ENCODE measurements around the gene CFAP298. TPM values are rescaled to one million over a fixed set of nuclear protein-coding genes. Genes with fewer than 3 reads are reported as not detected.
A peak's percentile ranks its signal among the peaks of the same experiment; 100 is the strongest.
"Not testable (repeated sequence)": the region's sequence is repeated elsewhere in the genome, so short reads cannot be mapped to it uniquely, and the experiment has no call there.

The CFAP298 gene, protein sequence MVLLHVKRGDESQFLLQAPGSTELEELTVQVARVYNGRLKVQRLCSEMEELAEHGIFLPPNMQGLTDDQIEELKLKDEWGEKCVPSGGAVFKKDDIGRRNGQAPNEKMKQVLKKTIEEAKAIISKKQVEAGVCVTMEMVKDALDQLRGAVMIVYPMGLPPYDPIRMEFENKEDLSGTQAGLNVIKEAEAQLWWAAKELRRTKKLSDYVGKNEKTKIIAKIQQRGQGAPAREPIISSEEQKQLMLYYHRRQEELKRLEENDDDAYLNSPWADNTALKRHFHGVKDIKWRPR
- total RNA-seq (10 to 100 TPM; 18.6 to 39.5 (median 27.3) TPM), polyA plus RNA-seq (10 to 100 TPM; 28.0 to 29.6 TPM)
- long read RNA-seq, donor 1, transcript CFAP298-203 (5 exons, 2,503 nt) = minor isoform, 38 of 148 reads
- long read RNA-seq, donor 1, transcript CFAP298-201 (7 exons, 1,692 nt) = major isoform, 95 of 148 reads
- long read RNA-seq, donor 1, partial matches to known transcripts = 2 of 148 reads
- long read RNA-seq, donor 1, other reads (novel, unspliced or antisense) = 10 of 148 reads
- long read RNA-seq, donor 2, transcript CFAP298-203 (5 exons, 2,503 nt) = minor isoform, 5 of 30 reads
- long read RNA-seq, donor 2, transcript CFAP298-201 (7 exons, 1,692 nt) = major isoform, 25 of 30 reads
- long read RNA-seq, donor 2, partial matches to known transcripts = 0 of 30 reads
- long read RNA-seq, donor 2, other reads (novel, unspliced or antisense) = 0 of 30 reads
- long read RNA-seq, donor 3, transcript CFAP298-201 (7 exons, 1,692 nt) = major isoform, 37 of 48 reads
- long read RNA-seq, donor 3, partial matches to known transcripts = 1 of 48 reads
- long read RNA-seq, donor 3, other reads (novel, unspliced or antisense) = 3 of 48 reads

DNA sequence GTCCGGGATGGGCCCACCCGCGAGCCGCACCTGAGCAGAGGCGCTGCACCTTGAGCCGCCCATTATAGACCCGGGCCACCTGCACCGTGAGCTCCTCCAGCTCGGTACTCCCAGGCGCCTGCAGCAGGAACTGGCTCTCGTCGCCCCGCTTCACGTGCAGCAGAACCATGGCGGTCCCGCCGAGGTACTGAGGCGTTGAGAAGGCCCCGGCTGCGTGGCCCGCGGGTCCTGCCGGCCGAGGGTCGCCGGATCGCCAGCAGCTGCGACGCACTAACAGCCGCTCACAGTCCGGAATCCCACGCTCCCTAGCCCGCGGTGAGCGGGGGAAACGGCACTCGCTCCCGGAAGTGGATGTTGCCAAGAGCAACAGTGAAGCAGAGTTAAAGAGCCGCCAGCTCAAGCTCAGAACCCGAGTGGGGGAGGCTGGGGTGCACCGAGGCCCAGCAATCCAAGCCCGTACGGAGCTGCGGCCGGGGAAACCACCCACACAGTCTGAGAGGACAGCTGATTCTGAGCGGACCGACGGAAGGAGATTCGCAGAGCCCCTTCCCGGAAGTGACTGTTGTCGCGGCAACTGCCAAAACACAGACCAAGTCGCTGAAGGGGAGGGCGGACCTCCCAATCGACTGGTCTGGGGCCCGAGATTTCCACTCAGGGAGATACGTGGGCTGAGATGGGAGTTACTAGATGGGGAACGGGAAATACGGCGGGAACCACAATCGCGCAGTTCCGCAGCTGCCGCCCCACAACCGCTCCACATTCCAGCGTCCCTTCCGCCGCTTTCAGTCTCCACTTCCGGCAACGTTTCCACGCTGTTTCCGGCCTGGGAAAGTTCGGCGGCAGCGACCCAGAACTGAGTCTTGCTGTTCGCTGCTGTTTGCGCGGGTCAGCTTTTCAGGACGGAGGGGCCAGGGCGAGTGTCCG is at the start of gene CFAP298:
TSS of gene CFAP298 (minus strand) at position 303 of the 924 bp plus-strand sequence. CDS start at position 169, 134 bp downstream.
- peaks cover 4% of the 10 kb centered on the region for H3K4me1 ChIP-seq (ENCODE audit: insufficient read depth)
- 0 to 1% (median 1%) methylated on average over 45 to 81 of the region's 81 CpGs for WGBS, 3 donors
- peak within 1 kb of the TSS; percentile 63 for H3K4me3 ChIP-seq
- TF ChIP-seq, protein P1, sequence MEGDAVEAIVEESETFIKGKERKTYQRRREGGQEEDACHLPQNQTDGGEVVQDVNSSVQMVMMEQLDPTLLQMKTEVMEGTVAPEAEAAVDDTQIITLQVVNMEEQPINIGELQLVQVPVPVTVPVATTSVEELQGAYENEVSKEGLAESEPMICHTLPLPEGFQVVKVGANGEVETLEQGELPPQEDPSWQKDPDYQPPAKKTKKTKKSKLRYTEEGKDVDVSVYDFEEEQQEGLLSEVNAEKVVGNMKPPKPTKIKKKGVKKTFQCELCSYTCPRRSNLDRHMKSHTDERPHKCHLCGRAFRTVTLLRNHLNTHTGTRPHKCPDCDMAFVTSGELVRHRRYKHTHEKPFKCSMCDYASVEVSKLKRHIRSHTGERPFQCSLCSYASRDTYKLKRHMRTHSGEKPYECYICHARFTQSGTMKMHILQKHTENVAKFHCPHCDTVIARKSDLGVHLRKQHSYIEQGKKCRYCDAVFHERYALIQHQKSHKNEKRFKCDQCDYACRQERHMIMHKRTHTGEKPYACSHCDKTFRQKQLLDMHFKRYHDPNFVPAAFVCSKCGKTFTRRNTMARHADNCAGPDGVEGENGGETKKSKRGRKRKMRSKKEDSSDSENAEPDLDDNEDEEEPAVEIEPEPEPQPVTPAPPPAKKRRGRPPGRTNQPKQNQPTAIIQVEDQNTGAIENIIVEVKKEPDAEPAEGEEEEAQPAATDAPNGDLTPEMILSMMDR (IDR thresholded peaks at IDR 0.05) = no peak
- TF ChIP-seq EP300 (IDR thresholded peaks at IDR 0.05) (no peak), POLR2A (IDR thresholded peaks at IDR 0.05) (no peak)
- DNase-seq = peak; percentile 84 to 90 (median 85)
- no peaks in the 10 kb centered on the region for H3K27me3 ChIP-seq
- intact Hi-C loops (cut with DNase I) = no loop called here
- H3K36me3 ChIP-seq = no peaks in the 10 kb centered on the region
- peak within 1 kb of the TSS; percentile 40 to 70 for H3K27ac ChIP-seq
- no peaks in the 10 kb centered on the region for H3K9me3 ChIP-seq

DNA sequence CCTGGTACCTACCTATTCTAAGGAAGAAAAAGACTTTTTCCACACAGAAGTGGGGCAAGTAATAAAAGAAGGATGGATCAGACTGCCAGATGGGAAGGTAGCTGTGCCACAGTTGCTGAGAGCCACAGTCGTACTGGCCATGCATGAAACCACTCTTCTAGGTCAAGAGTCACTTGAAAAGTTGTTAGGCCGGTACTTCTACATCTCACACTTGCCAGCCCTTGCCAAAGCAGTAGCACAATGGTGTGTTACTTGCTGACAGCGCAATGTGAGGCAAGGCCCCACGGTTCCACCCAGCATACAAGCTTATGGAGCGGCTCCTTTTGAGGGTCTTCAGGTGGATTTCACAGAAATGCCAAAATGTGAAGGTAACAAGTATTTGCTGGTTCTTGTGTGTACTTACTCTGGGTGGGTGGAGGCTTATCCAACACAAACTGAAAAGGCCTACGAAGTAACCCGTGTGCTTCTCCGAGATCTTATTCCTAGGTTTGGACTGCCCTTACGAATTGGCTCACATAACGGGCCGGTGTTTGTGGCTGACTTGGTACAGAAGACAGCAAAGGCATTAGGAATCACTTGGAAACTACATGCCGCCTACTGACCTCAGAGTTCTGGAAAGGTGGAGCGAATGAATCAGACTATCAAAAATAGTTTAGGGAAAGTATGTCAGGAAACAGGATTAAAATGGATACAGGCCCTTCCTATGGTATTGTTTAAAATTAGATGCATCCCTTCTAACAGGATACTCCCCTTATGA is 49.0 kb upstream of the CFAP298 start:
- H3K4me3 ChIP-seq; H3K27ac ChIP-seq; intact Hi-C loops (cut with DNase I); H3K27me3 ChIP-seq; H3K4me1 ChIP-seq (ENCODE audit: insufficient read depth); H3K36me3 ChIP-seq; DNase-seq: not testable (repeated sequence)
- WGBS, 3 donors = 94 to 97% (median 95%) methylated on average over 13 of the region's 13 CpGs
- peaks cover 0 to 17% of the 10 kb centered on the region in 2 donors for H3K9me3 ChIP-seq

- Histone ChIP-seq H3K9me3 (peaks cover 0 to 3% of the 10 kb centered on the region in 2 donors), H3K4me3 (no peak overlapping the region), H3K27me3 (no peaks in the 10 kb centered on the region), H3K27ac (no peak overlapping the region), H3K36me3 (no peaks in the 10 kb centered on the region), H3K4me1 (ENCODE audit: insufficient read depth) (no peaks in the 10 kb centered on the region)
- intact Hi-C loops (cut with DNase I) = loop anchor here in 1 of 4 donors (10.0 kb wide), 1 partner anchor 176 kb away; no protein-coding TSS in a partner anchor
- no peak for DNase-seq
- 96 to 99% (median 97%) methylated on average over 9 of the region's 9 CpGs for WGBS, 3 donors
- TF ChIP-seq, protein P1 (IDR thresholded peaks at IDR 0.05) = no peak
- no peak for TF ChIP-seq EP300 (IDR thresholded peaks at IDR 0.05)
- no peak for TF ChIP-seq POLR2A (IDR thresholded peaks at IDR 0.05)
Observed at GRCh38 chr21:32658524-32658923, 46.3 kb upstream of the CFAP298 start.

- DNase-seq = no peak
- TF ChIP-seq, protein P1 (IDR thresholded peaks at IDR 0.05) = peak in 1 of 3 donors; percentile 9
- no peak for TF ChIP-seq EP300 (IDR thresholded peaks at IDR 0.05)
- WGBS, 3 donors = 86 to 88% (median 86%) methylated on average over 2 of the region's 2 CpGs
- no peaks in the 10 kb centered on the region for H3K4me1 ChIP-seq (ENCODE audit: insufficient read depth)
- intact Hi-C loops (cut with DNase I) = loop anchor here in 1 of 4 donors (10.0 kb wide), 1 partner anchor 181 kb away; no protein-coding TSS in a partner anchor
- H3K36me3 ChIP-seq = no peaks in the 10 kb centered on the region
- no peak overlapping the region for H3K4me3 ChIP-seq
- H3K9me3 ChIP-seq = no peaks in the 10 kb centered on the region
- H3K27me3 ChIP-seq = no peaks in the 10 kb centered on the region
- no peak overlapping the region for H3K27ac ChIP-seq
Observed at GRCh38 chr21:32653326-32653901, 41.2 kb upstream of the CFAP298 start.

All from ovary (tissue), 10 donors.